ENCODE data around the gene KLRF2.
"Not testable (repeated sequence)": the region's sequence is repeated elsewhere in the genome, so short reads cannot be mapped to it uniquely, and the experiment has no call there.

Gene KLRF2

DNA sequence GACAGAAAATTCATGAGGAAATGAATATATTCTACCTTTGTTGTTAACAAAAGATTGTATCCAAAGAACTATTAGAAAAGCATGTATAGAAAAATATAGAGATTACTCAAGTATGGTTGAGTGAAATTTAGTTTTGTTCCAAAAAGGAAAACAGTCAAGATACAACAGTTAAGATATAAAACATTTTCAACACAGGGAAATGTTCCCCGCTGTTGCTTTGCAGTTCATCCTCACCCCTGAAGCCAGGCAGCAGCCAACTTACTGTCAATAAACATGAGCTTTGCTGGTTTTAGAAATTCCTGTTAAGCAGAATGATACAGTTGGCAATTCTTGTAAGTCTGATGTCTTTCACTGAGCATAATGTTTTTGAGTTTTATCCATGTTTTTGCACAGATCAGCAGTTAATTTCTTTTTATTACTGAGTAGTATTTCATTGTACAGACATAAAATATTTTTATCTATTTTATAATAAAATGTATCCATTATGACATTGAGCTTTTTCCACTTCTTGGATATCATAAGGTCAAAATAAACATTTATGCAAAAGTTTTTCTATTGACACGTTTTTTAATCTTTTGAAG, 10.9 kb upstream of the KLRF2 start:
- DNase-seq (ENCODE audit: extremely low read depth, insufficient read length): no peak
- TF ChIP-seq, protein P1, sequence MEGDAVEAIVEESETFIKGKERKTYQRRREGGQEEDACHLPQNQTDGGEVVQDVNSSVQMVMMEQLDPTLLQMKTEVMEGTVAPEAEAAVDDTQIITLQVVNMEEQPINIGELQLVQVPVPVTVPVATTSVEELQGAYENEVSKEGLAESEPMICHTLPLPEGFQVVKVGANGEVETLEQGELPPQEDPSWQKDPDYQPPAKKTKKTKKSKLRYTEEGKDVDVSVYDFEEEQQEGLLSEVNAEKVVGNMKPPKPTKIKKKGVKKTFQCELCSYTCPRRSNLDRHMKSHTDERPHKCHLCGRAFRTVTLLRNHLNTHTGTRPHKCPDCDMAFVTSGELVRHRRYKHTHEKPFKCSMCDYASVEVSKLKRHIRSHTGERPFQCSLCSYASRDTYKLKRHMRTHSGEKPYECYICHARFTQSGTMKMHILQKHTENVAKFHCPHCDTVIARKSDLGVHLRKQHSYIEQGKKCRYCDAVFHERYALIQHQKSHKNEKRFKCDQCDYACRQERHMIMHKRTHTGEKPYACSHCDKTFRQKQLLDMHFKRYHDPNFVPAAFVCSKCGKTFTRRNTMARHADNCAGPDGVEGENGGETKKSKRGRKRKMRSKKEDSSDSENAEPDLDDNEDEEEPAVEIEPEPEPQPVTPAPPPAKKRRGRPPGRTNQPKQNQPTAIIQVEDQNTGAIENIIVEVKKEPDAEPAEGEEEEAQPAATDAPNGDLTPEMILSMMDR (IDR thresholded peaks at IDR 0.05; ENCODE audit: insufficient read depth, low read length, poor library complexity, severe bottlenecking): no peak
- no peaks in the 10 kb centered on the region for H3K36me3 ChIP-seq (ENCODE audit: control insufficient read depth, insufficient read depth, low read length)
- H3K4me3 ChIP-seq (replicated peaks; ENCODE audit: low read depth, low read length): no peak overlapping the region
- no peaks in the 10 kb centered on the region for H3K27me3 ChIP-seq (replicated peaks; ENCODE audit: control insufficient read depth, insufficient read depth, low read length)

DNA sequence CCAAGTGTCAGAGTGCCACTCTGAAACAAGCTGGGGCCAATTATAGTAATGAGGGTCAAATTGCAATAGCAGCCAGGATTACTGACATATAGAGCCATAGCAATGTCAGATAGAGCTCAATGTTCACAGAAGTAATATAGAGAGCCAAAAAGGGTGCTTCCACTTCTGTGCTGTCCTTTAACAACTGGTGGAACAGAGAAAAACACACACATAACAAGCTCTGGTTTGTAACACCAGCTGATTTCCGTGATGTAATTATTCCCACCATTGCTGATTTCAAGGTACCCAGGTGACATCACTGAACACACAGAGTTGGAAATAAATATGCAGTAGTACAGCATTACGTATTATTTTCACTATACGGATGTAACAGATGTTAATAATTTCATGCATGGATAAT, 9.1 kb upstream of the KLRF2 start:
- TF ChIP-seq, protein P1 (IDR thresholded peaks at IDR 0.05; ENCODE audit: insufficient read depth, low read length, poor library complexity, severe bottlenecking): no peak
- Histone ChIP-seq H3K4me3 (replicated peaks; ENCODE audit: low read depth, low read length) (no peak overlapping the region), H3K27me3 (replicated peaks; ENCODE audit: control insufficient read depth, insufficient read depth, low read length) (no peaks in the 10 kb centered on the region), H3K36me3 (ENCODE audit: control insufficient read depth, insufficient read depth, low read length) (no peaks in the 10 kb centered on the region)
- DNase-seq (ENCODE audit: extremely low read depth, insufficient read length): no peak

DNA sequence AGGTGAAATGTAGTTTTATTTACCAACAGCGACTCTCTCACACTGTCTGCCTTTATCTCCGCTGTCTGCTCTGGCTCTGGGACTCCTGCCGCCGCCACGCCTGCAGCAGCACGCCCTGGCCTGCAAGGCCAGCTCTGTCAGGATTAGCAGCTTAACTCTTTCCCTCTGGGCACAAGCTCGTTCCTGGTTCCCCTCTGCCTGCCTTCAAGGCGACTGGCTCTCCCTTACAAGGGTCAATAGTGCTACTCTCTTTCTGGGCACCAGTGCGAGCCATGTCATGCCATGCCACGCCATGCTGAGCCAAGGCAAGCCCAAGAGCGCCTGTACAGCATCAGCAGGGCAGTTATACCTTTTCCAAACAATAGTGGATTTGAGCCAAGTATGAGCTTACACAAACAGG, 8.5 kb upstream of the KLRF2 start:
- DNase-seq (ENCODE audit: extremely low read depth, insufficient read length): no peak
- no peaks in the 10 kb centered on the region for H3K36me3 ChIP-seq (ENCODE audit: control insufficient read depth, insufficient read depth, low read length)
- H3K4me3 ChIP-seq (replicated peaks; ENCODE audit: low read depth, low read length): no peak overlapping the region
- TF ChIP-seq, protein P1 (IDR thresholded peaks at IDR 0.05; ENCODE audit: insufficient read depth, low read length, poor library complexity, severe bottlenecking): no peak
- no peaks in the 10 kb centered on the region for H3K27me3 ChIP-seq (replicated peaks; ENCODE audit: control insufficient read depth, insufficient read depth, low read length)

DNA sequence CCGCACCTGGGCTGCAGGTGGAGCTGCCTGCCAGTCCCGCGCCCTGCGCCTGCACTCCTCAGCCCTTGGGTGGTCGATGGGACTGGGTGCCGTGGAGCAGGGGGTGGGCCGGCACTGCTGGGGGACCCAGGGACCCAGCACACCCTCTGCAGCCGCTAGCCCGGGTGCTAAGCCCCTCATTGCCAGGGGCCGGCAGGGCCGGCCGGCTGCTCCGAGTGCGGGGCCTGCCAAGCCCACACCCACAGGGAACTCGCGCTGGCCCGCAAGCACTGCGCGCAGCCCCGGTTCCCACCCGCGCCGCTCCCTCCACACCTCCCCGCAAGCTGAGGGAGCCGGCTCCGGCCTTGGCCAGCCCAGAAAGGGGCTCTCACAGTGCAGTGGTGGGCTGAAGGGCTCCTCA, 5.2 kb upstream of the KLRF2 start:
- DNase-seq (ENCODE audit: extremely low read depth, insufficient read length); H3K27me3 ChIP-seq (replicated peaks; ENCODE audit: control insufficient read depth, insufficient read depth, low read length); H3K36me3 ChIP-seq (ENCODE audit: control insufficient read depth, insufficient read depth, low read length); H3K4me3 ChIP-seq (replicated peaks; ENCODE audit: low read depth, low read length): not testable (repeated sequence)

DNA sequence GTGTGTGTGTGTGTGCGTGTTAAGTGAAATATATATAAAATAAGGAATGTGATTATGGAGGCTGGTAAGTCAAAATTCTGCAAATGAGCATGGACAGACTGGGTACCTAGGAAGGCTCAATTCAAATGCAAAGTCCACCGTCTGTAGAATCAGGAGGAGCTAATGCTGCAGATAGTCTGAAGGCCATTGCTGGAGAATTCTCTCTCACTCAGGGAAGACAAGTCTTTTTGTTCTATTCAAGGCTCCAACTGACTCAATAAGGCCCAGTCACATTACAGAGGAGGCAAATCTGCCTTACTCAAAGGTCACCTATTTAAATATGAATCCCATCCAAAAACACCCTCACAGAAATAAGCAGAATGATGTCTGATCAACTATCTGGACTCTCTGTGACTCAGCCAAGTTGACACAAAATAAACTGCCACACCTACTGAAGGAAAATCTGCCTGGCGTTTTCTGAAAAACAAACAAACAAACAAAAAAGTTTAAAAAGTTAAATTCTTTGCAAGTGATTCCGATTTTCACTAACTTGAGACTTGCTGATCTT, 684 bp upstream of the KLRF2 start:
- TF ChIP-seq, protein P1 (IDR thresholded peaks at IDR 0.05; ENCODE audit: insufficient read depth, low read length, poor library complexity, severe bottlenecking): no peak
- H3K36me3 ChIP-seq (ENCODE audit: control insufficient read depth, insufficient read depth, low read length): no peaks in the 10 kb centered on the region
- H3K27me3 ChIP-seq (replicated peaks; ENCODE audit: control insufficient read depth, insufficient read depth, low read length): no peaks in the 10 kb centered on the region
- H3K4me3 ChIP-seq (replicated peaks; ENCODE audit: low read depth, low read length): no peak overlapping the region
- no peak for DNase-seq (ENCODE audit: extremely low read depth, insufficient read length)

DNA sequence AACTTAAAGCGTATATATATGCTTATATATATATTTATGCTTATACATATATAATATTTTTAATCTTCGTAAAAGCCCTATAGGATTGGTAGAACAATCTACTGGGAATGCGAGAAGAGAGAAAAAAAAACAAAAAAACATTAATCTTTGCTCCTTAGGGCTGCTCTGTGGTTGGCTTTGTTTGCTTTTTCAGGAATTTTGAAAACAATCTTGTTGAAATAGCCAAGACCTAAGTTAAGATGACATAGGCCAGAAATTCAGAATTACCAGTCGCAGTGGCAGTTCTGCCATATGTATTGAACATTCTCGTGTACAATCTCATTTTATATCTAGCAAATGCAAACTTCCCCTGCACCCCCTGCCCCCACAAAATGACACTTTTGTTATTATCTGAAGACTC, 699 bp downstream of the KLRF2 start:
- Histone ChIP-seq H3K4me3 (replicated peaks; ENCODE audit: low read depth, low read length) (no peak overlapping the region), H3K36me3 (ENCODE audit: control insufficient read depth, insufficient read depth, low read length) (no peaks in the 10 kb centered on the region), H3K27me3 (replicated peaks; ENCODE audit: control insufficient read depth, insufficient read depth, low read length) (no peaks in the 10 kb centered on the region)
- no peak for DNase-seq (ENCODE audit: extremely low read depth, insufficient read length)
- TF ChIP-seq, protein P1 (IDR thresholded peaks at IDR 0.05; ENCODE audit: insufficient read depth, low read length, poor library complexity, severe bottlenecking): no peak

Data from GM06990 (cell line).